PC-3 (cell line): Measurements from ENCODE around the gene TUBGCP5.
"Not testable (repeated sequence)": the region's sequence is repeated elsewhere in the genome, so short reads cannot be mapped to it uniquely, and the experiment has no call there.

Experiments
- EZH2phosphoT487 ChIP-seq: fragments of 300-600 bp; sonication (generic); IDR thresholded peaks from 2 replicates; pipeline ENCODE4 v1.6.1; 2018; ENCODE audit warnings: mild to moderate bottlenecking, antibody characterized with exemption, low read length, borderline replicate concordance
- TF ChIP-seq, protein P1 (sequence below): fragments of 300-600 bp; sonication (generic); conservative IDR thresholded peaks from 2 replicates; pipeline ENCODE4 v1.5.1; 2017; ENCODE audit warnings: antibody characterized with exemption, low read depth, mild to moderate bottlenecking, low read length

DNA sequence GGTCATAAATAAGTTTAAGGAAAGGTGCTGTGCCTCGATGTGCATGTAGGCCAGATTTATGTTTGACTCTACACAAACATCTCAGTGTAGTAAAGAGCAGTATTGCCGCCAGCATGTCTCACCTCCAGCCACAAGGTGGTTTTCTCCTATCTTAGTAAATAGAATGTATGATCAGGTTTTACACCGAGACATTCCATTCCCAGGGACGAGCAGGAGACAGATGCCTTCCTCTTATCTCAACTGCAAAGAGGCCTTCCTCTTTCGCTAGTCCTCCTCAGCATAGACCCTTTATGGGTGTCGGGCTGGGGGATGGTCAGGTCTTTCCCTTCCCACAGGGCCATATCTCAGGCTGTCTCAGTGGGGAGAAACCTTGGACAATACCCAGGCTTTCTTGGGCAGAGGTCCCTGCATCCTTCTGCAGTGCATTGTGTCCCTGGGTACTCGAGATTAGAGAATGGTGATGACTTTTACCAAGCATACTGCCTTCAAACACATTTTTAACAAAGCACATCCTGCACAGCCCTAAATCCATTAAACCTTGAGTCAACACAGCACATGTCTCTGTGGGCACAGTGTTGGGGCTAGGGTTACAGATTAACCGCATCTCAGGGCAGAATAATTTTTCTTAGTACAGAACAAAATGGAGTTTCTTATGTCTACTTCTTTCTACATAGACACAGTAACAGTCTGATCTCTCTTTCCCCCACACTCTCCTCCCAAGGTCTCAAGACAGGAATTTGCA, 42.8 kb upstream of the TUBGCP5 start:
- TF ChIP-seq, protein P1, sequence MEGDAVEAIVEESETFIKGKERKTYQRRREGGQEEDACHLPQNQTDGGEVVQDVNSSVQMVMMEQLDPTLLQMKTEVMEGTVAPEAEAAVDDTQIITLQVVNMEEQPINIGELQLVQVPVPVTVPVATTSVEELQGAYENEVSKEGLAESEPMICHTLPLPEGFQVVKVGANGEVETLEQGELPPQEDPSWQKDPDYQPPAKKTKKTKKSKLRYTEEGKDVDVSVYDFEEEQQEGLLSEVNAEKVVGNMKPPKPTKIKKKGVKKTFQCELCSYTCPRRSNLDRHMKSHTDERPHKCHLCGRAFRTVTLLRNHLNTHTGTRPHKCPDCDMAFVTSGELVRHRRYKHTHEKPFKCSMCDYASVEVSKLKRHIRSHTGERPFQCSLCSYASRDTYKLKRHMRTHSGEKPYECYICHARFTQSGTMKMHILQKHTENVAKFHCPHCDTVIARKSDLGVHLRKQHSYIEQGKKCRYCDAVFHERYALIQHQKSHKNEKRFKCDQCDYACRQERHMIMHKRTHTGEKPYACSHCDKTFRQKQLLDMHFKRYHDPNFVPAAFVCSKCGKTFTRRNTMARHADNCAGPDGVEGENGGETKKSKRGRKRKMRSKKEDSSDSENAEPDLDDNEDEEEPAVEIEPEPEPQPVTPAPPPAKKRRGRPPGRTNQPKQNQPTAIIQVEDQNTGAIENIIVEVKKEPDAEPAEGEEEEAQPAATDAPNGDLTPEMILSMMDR: not testable (repeated sequence)
- TF ChIP-seq EZH2phosphoT487: not testable (repeated sequence)
